H7 (cell line): ENCODE results near the gene DDX20. TPM values are rescaled to one million over a fixed set of nuclear protein-coding genes. Genes with fewer than 3 reads are reported as not detected.
"Not testable (repeated sequence)": the region's sequence is repeated elsewhere in the genome, so short reads cannot be mapped to it uniquely, and the experiment has no call there.

Experiments
- DNase-seq: peaks from one replicate; pipeline ENCODE4 v3.0.0; 2012
- H3K27me3 ChIP-seq: 2 replicates; pipeline ENCODE4 v1.6.0; 2011; ENCODE audit warnings: mild to moderate bottlenecking, low read length; ENCODE audit not compliant: control insufficient read depth, insufficient read depth
- H3K36me3 ChIP-seq: replicated peaks from 2 replicates; pipeline ENCODE4 v1.5.1; 2011; ENCODE audit warnings: low read length; ENCODE audit not compliant: control insufficient read depth, insufficient read depth
- H3K4me3 ChIP-seq: 2 replicates; pipeline ENCODE4 v1.5.1; 2011; ENCODE audit warnings: low read depth, mild to moderate bottlenecking, control low read depth, low read length, moderate library complexity; ENCODE audit not compliant: insufficient read depth
- total RNA-seq: library from RNA; depleted of rRNA; stranded (reverse); fragments of >200 nt; shearing (Covaris generic); gene quantifications from 2 replicates; pipeline ENCODE4 v1.2.3, GENCODE V29; 2014

Gene DDX20
- total RNA-seq, 1 experiment from 2014 or later, result 39.3 TPM

DNA sequence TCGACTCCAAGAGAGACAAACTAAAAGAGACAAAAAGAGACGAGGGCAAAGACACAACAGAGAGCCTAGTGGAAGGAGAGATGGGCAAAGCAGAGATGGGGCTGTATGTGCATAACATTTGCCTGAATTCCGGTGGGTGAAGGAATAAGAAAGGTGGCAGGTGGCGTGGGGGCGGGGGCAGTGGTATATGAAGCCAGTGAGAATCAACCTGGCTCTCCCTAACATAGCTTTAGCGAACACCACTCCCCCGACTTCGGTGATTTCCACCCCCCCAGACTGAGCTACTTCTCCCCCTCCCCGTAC is 17.6 kb upstream of the DDX20 start:
- Histone ChIP-seq H3K4me3 (peak overlapping the region; percentile 71), H3K27me3 (peaks cover 25% of the 10 kb centered on the region), H3K36me3 (no peaks in the 10 kb centered on the region; the same call in 1 of the 2 replicates)
- no peak for DNase-seq

DNA sequence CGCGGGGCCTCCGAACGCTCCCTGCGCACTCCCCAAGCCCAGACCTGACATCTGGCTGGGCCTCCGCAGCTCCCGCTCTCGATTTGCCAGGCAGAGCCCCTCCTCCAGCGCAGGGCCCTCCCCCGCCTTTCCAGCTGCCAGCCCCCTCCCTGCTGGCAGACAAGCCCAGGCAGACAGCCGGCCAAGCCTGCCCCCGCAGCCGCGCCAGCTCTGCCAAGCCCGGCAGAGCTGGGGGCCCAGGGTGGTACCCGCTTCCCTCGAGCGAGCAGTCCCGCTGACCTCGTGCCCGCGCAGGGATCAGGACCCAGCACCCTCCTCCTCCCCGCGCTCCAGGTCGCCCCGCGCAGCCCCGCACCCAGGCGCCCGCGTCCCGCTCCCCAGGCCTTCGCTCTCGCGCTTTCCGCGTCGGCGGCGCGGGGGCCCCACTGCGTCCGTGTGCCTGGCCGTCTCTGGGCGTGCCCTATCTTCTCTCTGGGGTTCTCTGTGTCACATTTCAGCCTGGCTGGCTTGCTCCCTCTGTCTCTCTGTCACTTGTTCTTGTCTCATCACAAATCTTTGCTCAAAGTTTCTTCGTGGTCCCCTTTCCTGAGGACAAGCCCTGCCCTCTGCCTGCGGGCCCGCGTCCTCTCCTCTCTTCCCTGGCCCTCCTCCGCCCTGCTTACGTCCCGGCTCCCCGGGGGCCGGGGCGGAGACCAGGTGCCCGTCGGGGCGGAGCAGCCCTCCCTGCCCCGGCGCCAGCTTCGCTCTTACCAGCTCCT is 17.1 kb upstream of the DDX20 start:
- Histone ChIP-seq H3K27me3 (peaks cover 25% of the 10 kb centered on the region), H3K36me3 (no peaks in the 10 kb centered on the region; the same call in 1 of the 2 replicates), H3K4me3 (peak overlapping the region; percentile 71)
- DNase-seq, result peak; percentile 86

DNA sequence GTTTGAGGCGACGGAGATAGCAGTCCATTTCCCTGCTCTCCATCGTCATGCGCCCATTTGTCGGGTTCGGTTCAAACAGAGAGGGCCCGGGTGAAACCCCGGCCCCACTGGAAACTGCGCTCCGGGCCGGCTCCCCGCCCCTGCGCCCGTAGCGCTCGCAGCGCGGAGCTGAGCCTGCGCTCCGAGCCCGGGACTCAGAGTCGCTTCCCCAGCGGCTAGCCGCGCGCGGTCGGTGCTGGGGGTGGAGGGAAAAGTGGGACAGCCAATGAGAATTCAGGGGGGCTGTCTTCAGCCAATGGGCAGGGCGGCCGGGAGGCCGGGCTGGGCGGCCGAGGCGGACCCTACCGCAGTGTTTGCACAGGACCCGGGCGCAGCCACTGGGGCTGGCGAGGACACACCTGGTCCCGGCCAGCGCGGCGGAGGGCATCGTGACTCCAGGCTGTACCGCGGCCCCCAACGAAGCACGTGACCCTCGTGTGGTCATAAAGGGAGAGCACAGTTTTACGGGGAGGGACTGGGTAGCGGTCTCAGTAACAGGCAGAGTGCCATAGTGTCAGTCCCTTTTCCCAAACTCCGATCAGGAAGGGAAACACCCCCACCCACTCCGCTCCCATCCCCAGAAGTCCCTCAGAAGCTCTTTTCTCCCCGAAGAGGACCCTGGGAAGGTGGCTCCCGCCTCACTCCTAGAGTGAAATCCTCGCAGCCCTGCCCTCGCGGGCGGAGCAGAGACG is 16.3 kb upstream of the DDX20 start, which contains the start of gene INKA2:
TSS of gene INKA2 (minus strand) at position 202 of the 731 bp plus-strand sequence. CDS start at position 49, 153 bp downstream.
- peak within 1 kb of the TSS; percentile 71 for H3K4me3 ChIP-seq
- peak; percentile 96 for DNase-seq
- H3K27me3 ChIP-seq, result peaks cover 25% of the 10 kb centered on the region
- H3K36me3 ChIP-seq, result no peaks in the 10 kb centered on the region; the same call in 1 of the 2 replicates

DNA sequence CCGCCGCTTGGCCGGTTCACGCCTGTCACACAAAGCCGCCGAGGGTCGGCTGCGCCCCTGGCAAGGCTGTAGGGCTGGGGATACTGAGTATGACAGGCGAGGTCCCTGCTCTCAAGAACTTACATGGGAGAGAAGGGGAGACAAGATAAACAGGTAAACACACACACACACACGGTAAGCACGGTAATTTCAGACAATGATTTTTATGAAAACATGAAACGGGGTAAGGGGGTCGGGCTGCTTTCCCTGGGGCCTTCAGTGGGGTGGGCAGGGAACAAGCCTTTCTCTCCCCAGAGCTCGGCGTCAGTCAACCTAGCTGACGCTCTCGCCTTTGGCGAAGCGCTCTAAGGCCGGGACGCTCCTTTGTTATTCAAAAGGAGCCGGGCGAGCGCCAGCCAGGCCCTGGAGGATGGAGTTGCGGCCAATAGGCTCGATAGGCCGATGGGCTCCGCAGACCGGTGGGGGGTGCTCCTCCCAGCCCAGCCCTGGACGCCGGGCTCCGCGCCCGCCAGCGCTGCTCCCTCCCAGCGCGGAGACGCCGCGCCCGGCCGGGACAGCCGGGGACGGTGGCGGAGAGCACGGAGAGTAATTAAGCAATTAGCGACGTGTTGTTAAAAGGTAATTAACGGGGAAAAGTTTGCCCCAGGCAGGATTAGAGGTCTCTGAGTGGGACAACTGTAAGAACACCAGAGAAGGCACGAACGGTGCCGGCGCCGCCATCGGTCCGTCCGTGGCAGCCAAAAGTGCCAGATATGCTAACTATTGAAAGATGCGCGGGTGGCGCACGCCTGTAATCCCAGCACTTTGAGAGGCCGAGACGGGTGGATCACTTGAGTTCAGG is 15.6 kb upstream of the DDX20 start:
- no peaks in the 10 kb centered on the region; the same call in 1 of the 2 replicates for H3K36me3 ChIP-seq
- peaks cover 25% of the 10 kb centered on the region for H3K27me3 ChIP-seq
- peak overlapping the region; percentile 71 for H3K4me3 ChIP-seq
- peak; percentile 94 for DNase-seq

DNA sequence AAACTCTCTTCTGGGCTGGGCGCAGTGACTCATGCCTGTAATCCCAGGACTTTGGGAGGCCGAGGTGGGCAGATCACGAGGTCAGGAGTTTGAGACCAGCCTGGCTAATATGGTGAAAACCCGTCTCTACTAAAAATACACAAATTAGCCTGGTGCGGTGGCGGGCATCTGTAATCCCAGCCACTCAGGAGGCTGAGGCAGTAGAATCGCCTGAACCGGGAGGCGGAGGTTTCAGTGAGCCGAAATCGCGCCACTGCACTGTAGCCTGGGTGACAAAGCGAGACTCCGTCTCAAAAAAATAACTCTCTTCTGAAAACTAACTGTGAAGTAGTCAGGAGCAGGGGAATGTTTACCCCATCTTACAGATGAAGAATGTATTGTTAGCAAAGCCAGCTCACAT is 13.4 kb upstream of the DDX20 start:
- peaks cover 20% of the 10 kb centered on the region for H3K27me3 ChIP-seq
- not testable (repeated sequence) for H3K4me3 ChIP-seq, H3K36me3 ChIP-seq, DNase-seq

DNA sequence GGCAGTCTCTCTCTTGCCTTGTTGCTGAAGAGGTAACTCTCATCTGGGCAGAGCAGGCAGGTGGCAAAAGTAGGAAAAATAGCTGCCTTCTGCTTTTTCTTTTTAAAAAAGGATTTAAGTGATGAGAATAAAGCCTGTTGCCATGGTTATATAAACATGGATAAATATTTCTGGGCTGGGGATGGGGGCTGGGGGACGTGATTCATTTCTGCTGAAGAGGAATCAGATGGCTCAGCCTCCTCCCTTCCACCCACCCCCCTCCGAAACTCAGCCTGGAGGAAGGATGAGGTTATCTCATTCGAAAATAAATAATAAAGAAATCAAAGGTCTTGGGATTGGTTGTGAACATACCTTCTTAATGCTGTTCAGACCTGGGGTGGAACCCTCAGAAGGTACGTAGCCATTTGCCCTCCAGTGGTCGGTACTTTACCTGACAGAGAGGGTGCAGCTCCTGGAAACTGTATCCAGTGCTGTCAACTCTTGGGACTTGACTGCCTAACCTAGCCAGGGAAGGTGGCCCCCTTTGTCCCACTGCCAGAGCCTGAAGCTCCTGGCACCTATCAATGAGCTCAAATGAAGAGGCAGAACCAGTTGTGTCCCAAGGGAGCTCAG is 12.7 kb upstream of the DDX20 start:
- no peak for DNase-seq
- H3K27me3 ChIP-seq, result peaks cover 13% of the 10 kb centered on the region
- no peaks in the 10 kb centered on the region for H3K36me3 ChIP-seq

DNA sequence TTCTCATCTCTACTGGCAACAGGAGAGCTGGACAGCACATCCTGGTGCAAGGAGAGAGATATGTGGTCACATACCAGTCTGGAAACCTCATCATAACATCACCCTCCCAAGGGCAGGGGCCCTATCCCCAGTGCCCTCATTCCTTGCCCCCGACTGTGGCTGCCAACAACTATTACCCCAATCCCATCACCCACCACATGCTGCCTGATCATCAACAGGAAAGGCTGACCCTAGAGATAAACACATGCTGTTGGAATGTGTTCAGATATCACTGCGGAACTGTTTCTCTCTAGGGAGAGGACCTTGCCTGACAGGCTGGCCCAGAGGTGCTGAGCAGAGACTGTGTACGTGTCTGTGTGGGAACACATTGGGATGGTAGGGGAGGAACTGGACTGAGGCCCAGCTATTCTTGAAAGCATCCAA is 12.0 kb upstream of the DDX20 start:
- DNase-seq, result no peak
- Histone ChIP-seq H3K4me3 (no peak overlapping the region), H3K27me3 (peaks cover 9% of the 10 kb centered on the region), H3K36me3 (no peaks in the 10 kb centered on the region)

More for the DNA sequence above, 12.7 kb upstream of the DDX20 start:
- H3K4me3 ChIP-seq, result no peak overlapping the region

DNA sequence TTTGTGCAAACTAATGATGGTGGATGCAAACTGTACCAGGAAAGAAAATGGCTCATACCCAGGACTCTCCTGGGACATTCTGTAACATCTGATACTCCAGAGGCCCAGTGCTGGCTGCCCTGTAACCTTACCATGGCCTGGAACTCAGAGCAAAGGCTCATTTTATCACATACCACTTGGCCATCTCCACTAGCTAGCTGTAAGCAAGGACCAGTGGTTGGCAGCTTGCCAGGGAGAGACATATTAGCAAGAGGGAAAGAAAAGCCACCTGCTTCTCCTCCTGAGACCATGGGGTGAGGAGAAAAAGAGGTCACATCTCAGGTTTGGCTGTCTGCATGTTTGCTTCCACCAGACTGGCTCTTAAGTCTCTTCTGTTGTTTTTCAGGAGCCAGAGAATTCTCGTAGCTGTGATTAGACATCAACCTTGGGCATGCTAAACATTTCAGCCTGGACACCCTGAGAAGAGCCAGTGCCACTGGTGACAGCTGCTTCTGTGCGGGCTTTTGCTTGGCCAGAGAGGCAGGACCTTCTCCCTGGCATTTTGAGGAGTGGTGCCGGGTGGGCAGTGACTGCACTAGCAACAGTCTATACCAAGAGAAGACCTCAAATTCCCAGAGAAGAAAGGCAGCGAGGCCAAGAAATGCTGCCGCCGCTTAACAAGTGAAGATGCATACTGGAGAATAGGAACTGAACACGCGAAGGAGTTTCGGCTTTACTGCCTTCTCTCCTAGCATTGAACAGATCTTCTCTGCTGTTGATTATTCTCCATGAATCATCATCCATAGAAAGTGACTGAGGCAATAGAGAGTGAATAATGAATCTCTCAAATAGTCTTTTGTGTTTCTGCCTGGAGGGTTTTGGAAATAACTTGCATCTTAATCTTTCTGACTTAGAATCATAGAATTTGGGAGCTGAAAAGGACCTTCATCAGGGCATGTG is 9.8 kb upstream of the DDX20 start:
- no peak for DNase-seq
- peaks cover 6% of the 10 kb centered on the region for H3K27me3 ChIP-seq
- no peaks in the 10 kb centered on the region for H3K36me3 ChIP-seq
- H3K4me3 ChIP-seq, result no peak overlapping the region

DNA sequence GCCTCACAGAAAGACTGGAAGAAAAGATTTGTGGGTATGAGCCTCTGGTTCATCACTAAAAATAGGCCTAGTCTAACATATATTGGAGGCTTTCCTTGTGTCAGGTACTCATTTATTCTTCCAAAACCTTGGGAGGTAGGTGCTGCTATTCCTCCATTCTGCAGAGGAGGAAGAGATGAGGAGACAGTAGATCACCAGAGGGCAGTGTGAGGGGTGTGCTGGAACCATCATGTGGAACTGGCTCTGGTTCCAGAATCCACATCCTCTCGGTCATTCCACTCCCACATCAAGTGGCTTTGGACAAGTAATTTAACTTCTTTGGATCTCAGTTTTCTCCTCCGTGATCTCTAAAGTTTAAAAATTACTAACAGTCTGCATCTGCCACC is 9.1 kb upstream of the DDX20 start:
- DNase-seq, result no peak
- Histone ChIP-seq H3K36me3 (no peaks in the 10 kb centered on the region), H3K4me3 (no peak overlapping the region), H3K27me3 (no peaks in the 10 kb centered on the region; the same call in 1 of the 2 replicates)

DNA sequence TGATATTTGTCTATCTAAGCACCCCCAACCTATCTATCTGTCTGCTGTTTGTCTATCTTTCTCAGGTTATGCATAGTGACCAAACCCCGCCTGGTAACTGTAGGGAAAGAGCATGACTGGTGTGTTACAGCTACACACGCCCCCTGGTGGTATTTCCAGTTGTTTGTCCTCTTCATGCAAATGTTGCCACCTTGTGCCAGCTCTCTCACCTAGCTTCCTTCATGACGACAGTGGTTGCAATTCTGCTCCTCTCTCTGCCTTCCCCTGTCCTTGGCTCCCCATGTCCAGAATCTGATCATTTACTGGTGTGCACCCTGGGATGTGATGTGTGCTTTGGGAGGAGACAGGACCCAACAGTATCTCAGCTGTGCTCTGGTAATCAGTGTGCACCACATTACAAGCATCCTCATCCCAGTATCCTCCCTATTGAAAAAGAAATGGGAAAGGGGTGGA is 8.4 kb upstream of the DDX20 start:
- Histone ChIP-seq H3K27me3 (no peaks in the 10 kb centered on the region), H3K36me3 (no peaks in the 10 kb centered on the region)

DNA sequence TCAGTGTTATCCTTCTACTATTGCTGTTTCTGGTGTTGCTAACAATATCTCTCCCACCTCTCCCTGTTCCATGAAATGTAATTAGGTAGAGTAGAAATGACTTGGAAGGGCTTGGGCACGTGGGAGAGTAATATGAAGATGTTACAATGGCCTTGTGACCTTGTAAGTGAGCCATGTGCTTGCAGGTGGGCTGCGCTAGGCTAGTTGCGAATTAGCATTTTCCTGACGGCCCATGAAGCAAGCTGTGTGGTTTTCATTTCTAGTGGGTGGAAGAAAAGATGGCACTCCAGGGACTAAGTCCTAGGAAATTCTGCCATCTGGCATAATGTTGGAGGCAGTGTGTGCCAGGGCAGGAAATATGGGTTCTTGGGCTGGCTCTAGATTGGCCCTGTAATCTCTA is 7.8 kb upstream of the DDX20 start:
- no peaks in the 10 kb centered on the region for H3K36me3 ChIP-seq
- H3K4me3 ChIP-seq, result no peak overlapping the region
- no peaks in the 10 kb centered on the region for H3K27me3 ChIP-seq
- DNase-seq, result no peak

More for the DNA sequence above, 8.4 kb upstream of the DDX20 start:
- H3K4me3 ChIP-seq, result no peak overlapping the region
- peak; percentile 74 for DNase-seq

DNA sequence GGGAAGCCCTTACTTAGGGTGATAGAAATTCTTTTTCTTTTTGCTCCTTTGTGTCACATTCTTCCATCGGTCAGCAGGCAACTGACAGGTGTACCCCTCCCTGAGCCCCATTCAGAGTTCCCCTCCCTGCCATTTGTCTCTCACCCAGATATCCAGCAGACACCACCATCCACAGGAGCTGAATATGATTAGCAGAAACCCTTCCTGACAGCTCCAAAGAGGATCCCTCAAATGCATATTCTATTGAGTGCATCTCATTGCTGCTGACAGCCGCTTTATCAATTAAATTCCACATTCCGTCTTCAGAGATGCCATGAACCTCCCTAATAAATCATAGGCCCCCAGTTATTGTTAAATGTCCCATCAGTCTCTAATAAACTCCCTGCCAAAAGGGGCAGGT is 6.1 kb upstream of the DDX20 start:
- Histone ChIP-seq H3K36me3 (no peaks in the 10 kb centered on the region), H3K27me3 (no peaks in the 10 kb centered on the region), H3K4me3 (no peak overlapping the region)
- DNase-seq, result no peak

DNA sequence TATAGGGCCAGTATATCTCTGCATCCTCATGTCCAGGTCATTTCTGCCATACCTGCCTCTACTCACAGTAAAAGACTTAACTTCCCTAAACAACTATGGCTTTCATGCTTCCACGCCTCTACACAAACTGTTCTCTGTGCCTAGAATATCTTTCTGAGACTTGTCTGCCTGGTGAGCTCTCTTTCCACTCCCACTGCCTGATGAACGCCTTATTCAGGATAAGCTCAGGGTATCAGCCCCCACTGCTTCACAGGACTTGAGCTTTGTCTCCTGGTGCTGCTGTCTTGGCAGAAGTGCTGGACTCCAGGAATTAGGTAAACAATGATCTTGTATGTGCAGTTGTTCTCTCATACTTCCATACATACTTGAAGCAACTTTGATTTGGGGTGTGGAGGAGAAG is 4.8 kb upstream of the DDX20 start:
- H3K36me3 ChIP-seq, result no peaks in the 10 kb centered on the region
- no peak for DNase-seq
- H3K4me3 ChIP-seq, result no peak overlapping the region

More for the DNA sequence above, 4.8 kb upstream of the DDX20 start:
- no peaks in the 10 kb centered on the region for H3K27me3 ChIP-seq
